GM18870 (cell line): ENCODE results near the gene MT4.

Experiments used
- ATAC-seq: cut with Tn5 transposase; IDR thresholded peaks from one replicate; pipeline ENCODE4 v1.9.1; 2021; ENCODE audit warnings: moderate library complexity; ENCODE audit not compliant: unreplicated experiment

MT4 gene

GRCh38 chr16:56564793-56565477, at the start of gene MT4:
TSS of gene MT4 (plus strand) at chr16:56565073. CDS start at chr16:56565129, 56 bp downstream.
- ATAC-seq, result no peak

GRCh38 chr16:56515665-56516064, 49.2 kb upstream of the MT4 start:
- ATAC-seq, result no peak

- no peak for ATAC-seq
Measured at GRCh38 chr16:56517206-56517605, 47.7 kb upstream of the MT4 start.

GRCh38 chr16:56518425-56518824, 46.4 kb upstream of the MT4 start:
- no peak for ATAC-seq

GRCh38 chr16:56519459-56520250, 45.2 kb upstream of the MT4 start, which contains the start of gene BBS2:
TSS of gene BBS2 (minus strand) at chr16:56520024. CDS start at chr16:56519862, 162 bp downstream.
- peak; percentile 57 for ATAC-seq

GRCh38 chr16:56520251-56520577, 44.7 kb upstream of the MT4 start:
- ATAC-seq, result no peak

GRCh38 chr16:56525236-56525635, 39.6 kb upstream of the MT4 start:
- no peak for ATAC-seq

- ATAC-seq, result no peak
Measured at GRCh38 chr16:56530872-56531271, 34.0 kb upstream of the MT4 start.

- no peak for ATAC-seq
Measured at GRCh38 chr16:56532714-56533113, 32.2 kb upstream of the MT4 start.

- ATAC-seq, result no peak
Measured at GRCh38 chr16:56534847-56535383, 30.0 kb upstream of the MT4 start.

GRCh38 chr16:56538331-56538730, 26.5 kb upstream of the MT4 start:
- no peak for ATAC-seq

- ATAC-seq, result no peak
Measured at GRCh38 chr16:56539656-56540055, 25.2 kb upstream of the MT4 start.

- no peak for ATAC-seq
Measured at GRCh38 chr16:56542039-56542438, 22.8 kb upstream of the MT4 start.

- no peak for ATAC-seq
Measured at GRCh38 chr16:56547120-56547948, 17.5 kb upstream of the MT4 start.

GRCh38 chr16:56547949-56548567, 16.8 kb upstream of the MT4 start:
- no peak for ATAC-seq

- ATAC-seq, result no peak
Measured at GRCh38 chr16:56549161-56549560, 15.7 kb upstream of the MT4 start.

GRCh38 chr16:56549744-56550385, 15.0 kb upstream of the MT4 start:
- ATAC-seq, result no peak

GRCh38 chr16:56551796-56552738, 12.8 kb upstream of the MT4 start:
- no peak for ATAC-seq

GRCh38 chr16:56554441-56554840, 10.4 kb upstream of the MT4 start:
- ATAC-seq, result no peak
